ENCODE data around the gene TMEM72.

TMEM72 gene

DNA sequence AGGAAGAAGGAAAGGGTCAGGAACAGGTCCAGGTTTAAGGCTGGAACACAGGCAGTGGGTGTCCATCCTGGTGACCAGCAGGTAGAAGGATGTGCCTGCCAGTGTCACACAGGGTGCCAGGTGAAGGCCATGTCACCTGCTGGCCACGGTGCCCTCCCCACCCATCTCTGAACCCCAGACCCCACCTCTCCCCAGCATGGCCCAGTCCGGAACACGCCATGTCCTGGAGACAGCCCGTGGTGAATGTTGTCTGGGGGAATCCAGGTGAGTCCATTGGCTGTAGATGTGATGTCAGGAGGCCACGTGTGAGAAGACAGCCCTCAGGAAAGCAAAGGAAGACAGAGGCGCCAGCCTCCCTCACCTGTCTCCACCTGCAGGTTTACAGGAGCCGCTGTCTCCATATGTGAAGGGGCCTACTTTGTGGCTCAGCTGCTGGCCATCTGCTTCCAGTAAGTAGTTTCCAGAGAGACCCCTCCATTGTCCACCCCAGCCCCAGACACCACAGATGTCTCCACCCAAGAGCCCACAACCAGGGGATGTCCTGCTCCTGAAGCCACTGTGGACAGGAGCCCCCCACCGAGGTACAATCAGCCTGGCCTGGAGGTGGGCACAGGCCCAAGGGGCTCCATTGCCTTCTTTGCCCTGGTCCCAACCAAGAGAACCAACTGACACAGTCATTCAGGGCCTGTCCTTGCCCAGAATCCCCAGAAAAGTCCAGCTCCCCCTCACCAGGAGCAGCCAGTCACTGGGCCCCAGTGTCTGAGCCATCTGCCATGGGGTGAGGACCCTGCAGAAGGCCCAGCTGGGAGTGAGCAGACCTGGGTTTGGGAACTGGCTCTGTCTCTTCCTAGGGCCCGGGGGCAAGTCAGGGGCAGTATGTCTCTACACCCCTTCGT, 20.7 kb downstream of the TMEM72 start:
- H3K4me3 ChIP-seq (ENCODE audit: low read depth, low read length) = no peak overlapping the region
- in situ Hi-C loops (cut with HindIII; ENCODE audit: low sequenced_read_pairs) = no loop called here
- no peak for DNase-seq (ENCODE audit: low read depth, low spot score)
- TF ChIP-seq, protein P1, sequence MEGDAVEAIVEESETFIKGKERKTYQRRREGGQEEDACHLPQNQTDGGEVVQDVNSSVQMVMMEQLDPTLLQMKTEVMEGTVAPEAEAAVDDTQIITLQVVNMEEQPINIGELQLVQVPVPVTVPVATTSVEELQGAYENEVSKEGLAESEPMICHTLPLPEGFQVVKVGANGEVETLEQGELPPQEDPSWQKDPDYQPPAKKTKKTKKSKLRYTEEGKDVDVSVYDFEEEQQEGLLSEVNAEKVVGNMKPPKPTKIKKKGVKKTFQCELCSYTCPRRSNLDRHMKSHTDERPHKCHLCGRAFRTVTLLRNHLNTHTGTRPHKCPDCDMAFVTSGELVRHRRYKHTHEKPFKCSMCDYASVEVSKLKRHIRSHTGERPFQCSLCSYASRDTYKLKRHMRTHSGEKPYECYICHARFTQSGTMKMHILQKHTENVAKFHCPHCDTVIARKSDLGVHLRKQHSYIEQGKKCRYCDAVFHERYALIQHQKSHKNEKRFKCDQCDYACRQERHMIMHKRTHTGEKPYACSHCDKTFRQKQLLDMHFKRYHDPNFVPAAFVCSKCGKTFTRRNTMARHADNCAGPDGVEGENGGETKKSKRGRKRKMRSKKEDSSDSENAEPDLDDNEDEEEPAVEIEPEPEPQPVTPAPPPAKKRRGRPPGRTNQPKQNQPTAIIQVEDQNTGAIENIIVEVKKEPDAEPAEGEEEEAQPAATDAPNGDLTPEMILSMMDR (IDR thresholded peaks at IDR 0.05; ENCODE audit: low read depth, low read length) = no peak

DNA sequence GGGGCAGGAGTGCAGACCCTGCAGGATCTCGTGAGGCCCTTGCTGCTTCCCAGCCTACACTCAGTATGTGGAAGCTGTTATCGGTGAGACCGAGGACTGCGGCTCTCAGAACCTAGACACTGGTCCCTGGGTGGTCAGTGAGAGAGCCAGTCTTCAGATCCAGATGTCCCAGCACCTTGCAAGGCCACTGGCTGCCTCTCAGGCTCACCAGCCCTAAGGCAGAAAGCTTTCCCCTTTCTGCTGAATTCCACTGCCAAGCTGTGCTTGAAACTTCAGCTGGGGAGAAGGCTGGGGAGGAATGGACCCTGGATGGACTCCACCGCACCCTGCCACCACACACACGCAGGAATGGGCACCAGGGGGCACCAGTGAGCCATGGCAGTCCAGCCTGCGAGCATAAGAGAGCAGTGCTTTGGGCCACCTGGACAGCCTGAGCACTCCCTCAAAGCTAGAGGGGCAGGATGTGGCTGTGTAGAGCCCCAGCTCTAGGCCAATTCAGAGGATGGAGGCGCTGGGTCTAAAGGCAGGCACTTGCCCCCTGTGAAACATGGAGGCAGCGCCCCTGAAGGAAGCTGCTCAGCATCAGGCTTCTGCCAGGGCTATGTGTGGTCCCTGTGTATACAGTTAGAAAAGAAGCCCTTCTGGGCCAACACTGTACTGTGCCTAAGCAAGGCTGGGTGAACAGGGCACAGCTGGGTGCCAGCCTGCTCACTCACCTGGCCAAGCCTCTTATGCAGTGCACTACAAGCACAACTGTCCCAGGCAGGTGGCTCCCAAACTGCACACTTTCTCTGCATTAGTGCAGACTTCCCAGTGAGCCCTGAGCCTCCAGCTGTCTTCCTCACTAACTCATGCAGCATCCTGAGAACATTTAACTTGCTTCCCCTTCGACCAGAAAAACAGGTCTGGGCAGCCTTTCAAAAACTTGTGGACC, 21.6 kb downstream of the TMEM72 start:
- in situ Hi-C loops (cut with HindIII; ENCODE audit: low sequenced_read_pairs) = no loop called here
- no peak overlapping the region for H3K4me3 ChIP-seq (ENCODE audit: low read depth, low read length)
- DNase-seq (ENCODE audit: low read depth, low spot score) = peak; percentile 74
- TF ChIP-seq, protein P1 (IDR thresholded peaks at IDR 0.05; ENCODE audit: low read depth, low read length) = peak; percentile 99

GRCh38 chr10:44933451-44934321, 22.5 kb downstream of the TMEM72 start:
- H3K4me3 ChIP-seq (ENCODE audit: low read depth, low read length) = no peak overlapping the region
- in situ Hi-C loops (cut with HindIII; ENCODE audit: low sequenced_read_pairs) = no loop called here
- no peak for DNase-seq (ENCODE audit: low read depth, low spot score)
- TF ChIP-seq, protein P1 (IDR thresholded peaks at IDR 0.05; ENCODE audit: low read depth, low read length) = no peak

GRCh38 chr10:44934416-44935200, 23.5 kb downstream of the TMEM72 start:
- TF ChIP-seq, protein P1 (IDR thresholded peaks at IDR 0.05; ENCODE audit: low read depth, low read length) = no peak
- H3K4me3 ChIP-seq (ENCODE audit: low read depth, low read length) = no peak overlapping the region
- in situ Hi-C loops (cut with HindIII; ENCODE audit: low sequenced_read_pairs) = no loop called here
- no peak for DNase-seq (ENCODE audit: low read depth, low spot score)

DNA sequence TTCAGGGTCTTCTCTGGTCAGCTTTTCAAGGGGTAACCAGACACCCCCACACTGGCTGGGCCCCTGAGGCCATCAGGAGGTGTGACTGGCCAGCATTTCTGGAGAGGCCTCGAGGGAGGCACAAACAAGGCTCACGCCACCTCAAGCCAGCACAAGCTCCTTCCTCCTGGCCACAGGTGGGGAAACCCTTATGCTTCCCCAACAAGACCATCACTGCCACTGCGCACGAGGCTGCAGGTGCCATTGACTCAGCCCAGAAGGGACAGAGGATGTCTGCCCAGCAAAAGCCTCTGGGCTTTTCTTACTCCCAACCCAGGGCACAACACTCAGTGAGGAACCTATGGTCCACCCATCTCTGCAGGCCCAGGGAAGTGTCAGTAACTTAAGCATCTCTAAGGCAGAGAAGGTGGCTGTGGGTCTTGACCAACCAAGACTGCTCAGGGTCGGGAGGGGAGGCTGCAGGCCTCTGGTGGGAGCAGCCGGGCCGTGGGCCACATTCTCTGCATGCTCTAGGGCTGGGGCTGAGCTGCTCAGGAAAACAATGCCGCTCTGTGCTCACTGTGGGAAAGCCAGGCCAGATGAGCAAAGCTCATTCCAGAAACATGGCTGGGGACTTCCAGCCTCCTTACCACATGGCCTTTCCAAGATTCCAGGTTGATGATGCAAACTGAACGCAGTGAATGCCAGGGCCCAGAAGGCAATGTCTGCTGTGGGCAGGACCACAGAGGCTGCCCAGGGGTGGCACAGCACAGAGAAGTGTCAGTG, 24.2 kb downstream of the TMEM72 start:
- peak; percentile 86 for DNase-seq (ENCODE audit: low read depth, low spot score)
- in situ Hi-C loops (cut with HindIII; ENCODE audit: low sequenced_read_pairs) = no loop called here

More for the DNA sequence above, 24.2 kb downstream of the TMEM72 start:
- no peak overlapping the region for H3K4me3 ChIP-seq (ENCODE audit: low read depth, low read length)
- TF ChIP-seq, protein P1 (IDR thresholded peaks at IDR 0.05; ENCODE audit: low read depth, low read length) = no peak
